ENCODE measurements around the gene RHOB.

Gene RHOB

DNA sequence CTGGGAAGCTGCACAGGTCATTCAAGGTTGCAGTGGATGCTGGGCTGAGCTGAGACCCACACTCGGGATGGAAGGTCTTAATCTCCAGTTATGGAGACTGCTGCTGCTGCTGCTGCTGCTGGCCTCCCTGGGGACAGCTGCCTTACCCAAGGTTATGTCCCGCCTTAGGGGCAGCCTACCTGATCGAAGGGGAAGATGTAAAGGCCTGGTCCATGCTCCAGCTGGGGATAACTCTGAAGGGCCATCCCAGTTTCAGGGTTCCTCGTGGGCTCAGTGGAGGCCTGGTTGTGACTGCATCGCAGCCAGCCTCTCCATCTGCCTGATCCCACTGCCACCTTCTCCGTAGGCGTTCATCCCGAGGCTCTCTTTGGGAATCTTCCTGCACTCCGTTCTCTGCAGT lies 33.0 kb downstream of the RHOB start:
- Histone ChIP-seq H3K79me2 (no peaks in the 10 kb centered on the region), H3K27ac (no peak overlapping the region), H3K36me3 (ENCODE audit: control insufficient read depth, insufficient read depth, low read length) (no peaks in the 10 kb centered on the region), H2AFZ (no peak overlapping the region), H3K4me3 (ENCODE audit: low read depth, low read length) (no peak overlapping the region), H3K27me3 (ENCODE audit: control insufficient read depth, insufficient read depth, low read length) (no peaks in the 10 kb centered on the region), H3K9ac (no peak overlapping the region), H3K4me1 (no peaks in the 10 kb centered on the region), H3K4me2 (ENCODE audit: low read length) (no peak overlapping the region), H3K9me3 (ENCODE audit: control insufficient read depth, low read length) (no peaks in the 10 kb centered on the region)
- TF ChIP-seq, protein P1, sequence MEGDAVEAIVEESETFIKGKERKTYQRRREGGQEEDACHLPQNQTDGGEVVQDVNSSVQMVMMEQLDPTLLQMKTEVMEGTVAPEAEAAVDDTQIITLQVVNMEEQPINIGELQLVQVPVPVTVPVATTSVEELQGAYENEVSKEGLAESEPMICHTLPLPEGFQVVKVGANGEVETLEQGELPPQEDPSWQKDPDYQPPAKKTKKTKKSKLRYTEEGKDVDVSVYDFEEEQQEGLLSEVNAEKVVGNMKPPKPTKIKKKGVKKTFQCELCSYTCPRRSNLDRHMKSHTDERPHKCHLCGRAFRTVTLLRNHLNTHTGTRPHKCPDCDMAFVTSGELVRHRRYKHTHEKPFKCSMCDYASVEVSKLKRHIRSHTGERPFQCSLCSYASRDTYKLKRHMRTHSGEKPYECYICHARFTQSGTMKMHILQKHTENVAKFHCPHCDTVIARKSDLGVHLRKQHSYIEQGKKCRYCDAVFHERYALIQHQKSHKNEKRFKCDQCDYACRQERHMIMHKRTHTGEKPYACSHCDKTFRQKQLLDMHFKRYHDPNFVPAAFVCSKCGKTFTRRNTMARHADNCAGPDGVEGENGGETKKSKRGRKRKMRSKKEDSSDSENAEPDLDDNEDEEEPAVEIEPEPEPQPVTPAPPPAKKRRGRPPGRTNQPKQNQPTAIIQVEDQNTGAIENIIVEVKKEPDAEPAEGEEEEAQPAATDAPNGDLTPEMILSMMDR (IDR thresholded peaks at IDR 0.05): no peak

DNA sequence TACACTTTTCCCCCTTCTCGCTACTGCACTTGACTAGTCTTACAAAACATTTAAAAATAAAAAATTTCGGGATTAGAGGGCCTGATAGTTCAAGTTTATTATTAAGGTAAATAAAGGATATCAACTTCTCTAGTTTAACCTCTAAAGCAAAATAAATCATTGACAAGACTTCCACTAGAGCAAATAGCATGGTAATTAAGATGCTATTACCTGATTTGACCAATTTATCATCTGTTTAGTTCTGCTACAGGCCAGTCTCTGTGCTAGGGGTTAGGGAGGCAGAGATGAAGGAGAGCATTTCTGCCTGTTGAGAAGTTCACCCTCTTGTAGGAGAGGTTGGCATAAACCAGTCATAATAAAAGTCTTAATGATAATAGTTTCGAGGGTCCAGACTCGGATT lies 34.0 kb downstream of the RHOB start:
- no peaks in the 10 kb centered on the region for H3K79me2 ChIP-seq
- no peak overlapping the region for H3K9ac ChIP-seq
- H3K36me3 ChIP-seq (ENCODE audit: control insufficient read depth, insufficient read depth, low read length): no peaks in the 10 kb centered on the region
- H3K4me2 ChIP-seq (ENCODE audit: low read length): no peak overlapping the region
- H3K4me3 ChIP-seq (ENCODE audit: low read depth, low read length): no peak overlapping the region
- no peaks in the 10 kb centered on the region for H3K27me3 ChIP-seq (ENCODE audit: control insufficient read depth, insufficient read depth, low read length)
- TF ChIP-seq, protein P1 (IDR thresholded peaks at IDR 0.05): no peak
- no peak overlapping the region for H3K27ac ChIP-seq
- H2AFZ ChIP-seq: no peak overlapping the region
- no peaks in the 10 kb centered on the region for H3K4me1 ChIP-seq
- H3K9me3 ChIP-seq (ENCODE audit: control insufficient read depth, low read length): no peaks in the 10 kb centered on the region

GRCh38 chr2:20481798-20482405 lies 35.0 kb downstream of the RHOB start:
- Histone ChIP-seq H3K27ac (no peak overlapping the region), H3K4me3 (ENCODE audit: low read depth, low read length) (no peak overlapping the region), H3K36me3 (ENCODE audit: control insufficient read depth, insufficient read depth, low read length) (no peaks in the 10 kb centered on the region), H3K27me3 (ENCODE audit: control insufficient read depth, insufficient read depth, low read length) (no peaks in the 10 kb centered on the region), H3K4me2 (ENCODE audit: low read length) (no peak overlapping the region), H3K4me1 (no peaks in the 10 kb centered on the region), H3K9ac (no peak overlapping the region), H3K79me2 (no peaks in the 10 kb centered on the region), H2AFZ (no peak overlapping the region), H3K9me3 (ENCODE audit: control insufficient read depth, low read length) (no peaks in the 10 kb centered on the region)
- TF ChIP-seq, protein P1 (IDR thresholded peaks at IDR 0.05): no peak

DNA sequence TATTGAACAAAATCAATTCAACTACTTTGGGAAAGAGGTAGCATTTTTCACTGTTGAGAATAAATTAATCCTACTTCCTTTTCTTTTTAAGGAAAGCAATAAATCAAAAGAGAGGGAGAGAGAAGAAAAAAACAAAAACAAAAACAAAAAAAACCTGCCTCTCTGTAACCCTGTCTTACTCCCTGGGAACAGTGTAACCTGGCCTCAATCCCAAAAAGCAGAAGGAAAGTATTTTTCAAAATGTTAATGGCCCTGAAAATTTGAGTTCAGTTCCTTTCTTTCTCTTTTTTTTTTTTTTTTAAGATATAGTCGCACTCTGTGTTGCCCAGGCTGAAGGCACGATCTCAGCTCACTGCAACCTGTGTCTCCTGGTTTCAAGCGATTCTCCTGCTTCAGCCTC lies 35.9 kb downstream of the RHOB start:
- no peaks in the 10 kb centered on the region for H3K4me1 ChIP-seq
- no peak overlapping the region for H3K27ac ChIP-seq
- no peaks in the 10 kb centered on the region for H3K27me3 ChIP-seq (ENCODE audit: control insufficient read depth, insufficient read depth, low read length)
- H3K36me3 ChIP-seq (ENCODE audit: control insufficient read depth, insufficient read depth, low read length): no peaks in the 10 kb centered on the region
- H3K9ac ChIP-seq: no peak overlapping the region
- TF ChIP-seq, protein P1 (IDR thresholded peaks at IDR 0.05): no peak
- H3K79me2 ChIP-seq: no peaks in the 10 kb centered on the region
- H2AFZ ChIP-seq: no peak overlapping the region
- H3K4me3 ChIP-seq (ENCODE audit: low read depth, low read length): no peak overlapping the region
- no peak overlapping the region for H3K4me2 ChIP-seq (ENCODE audit: low read length)
- no peaks in the 10 kb centered on the region for H3K9me3 ChIP-seq (ENCODE audit: control insufficient read depth, low read length)

GRCh38 chr2:20483194-20483895 lies 36.5 kb downstream of the RHOB start:
- no peaks in the 10 kb centered on the region for H3K27me3 ChIP-seq (ENCODE audit: control insufficient read depth, insufficient read depth, low read length)
- H3K27ac ChIP-seq: no peak overlapping the region
- H3K36me3 ChIP-seq (ENCODE audit: control insufficient read depth, insufficient read depth, low read length): no peaks in the 10 kb centered on the region
- H3K79me2 ChIP-seq: no peaks in the 10 kb centered on the region
- H3K9me3 ChIP-seq (ENCODE audit: control insufficient read depth, low read length): no peaks in the 10 kb centered on the region
- H3K4me1 ChIP-seq: no peaks in the 10 kb centered on the region
- H3K4me2 ChIP-seq (ENCODE audit: low read length): no peak overlapping the region
- no peak overlapping the region for H3K9ac ChIP-seq
- TF ChIP-seq, protein P1 (IDR thresholded peaks at IDR 0.05): no peak
- H3K4me3 ChIP-seq (ENCODE audit: low read depth, low read length): no peak overlapping the region
- no peak overlapping the region for H2AFZ ChIP-seq

Measured in parathyroid adenoma (tissue), 2 donors.